ENCODE data around the gene RNF41. TPM values are rescaled to one million over a fixed set of nuclear protein-coding genes. Genes with fewer than 3 reads are reported as not detected.

RNF41 gene
- polyA plus RNA-seq, 1 of the 3 experiments (the other 2 are of a cell fraction) = 127 TPM

DNA sequence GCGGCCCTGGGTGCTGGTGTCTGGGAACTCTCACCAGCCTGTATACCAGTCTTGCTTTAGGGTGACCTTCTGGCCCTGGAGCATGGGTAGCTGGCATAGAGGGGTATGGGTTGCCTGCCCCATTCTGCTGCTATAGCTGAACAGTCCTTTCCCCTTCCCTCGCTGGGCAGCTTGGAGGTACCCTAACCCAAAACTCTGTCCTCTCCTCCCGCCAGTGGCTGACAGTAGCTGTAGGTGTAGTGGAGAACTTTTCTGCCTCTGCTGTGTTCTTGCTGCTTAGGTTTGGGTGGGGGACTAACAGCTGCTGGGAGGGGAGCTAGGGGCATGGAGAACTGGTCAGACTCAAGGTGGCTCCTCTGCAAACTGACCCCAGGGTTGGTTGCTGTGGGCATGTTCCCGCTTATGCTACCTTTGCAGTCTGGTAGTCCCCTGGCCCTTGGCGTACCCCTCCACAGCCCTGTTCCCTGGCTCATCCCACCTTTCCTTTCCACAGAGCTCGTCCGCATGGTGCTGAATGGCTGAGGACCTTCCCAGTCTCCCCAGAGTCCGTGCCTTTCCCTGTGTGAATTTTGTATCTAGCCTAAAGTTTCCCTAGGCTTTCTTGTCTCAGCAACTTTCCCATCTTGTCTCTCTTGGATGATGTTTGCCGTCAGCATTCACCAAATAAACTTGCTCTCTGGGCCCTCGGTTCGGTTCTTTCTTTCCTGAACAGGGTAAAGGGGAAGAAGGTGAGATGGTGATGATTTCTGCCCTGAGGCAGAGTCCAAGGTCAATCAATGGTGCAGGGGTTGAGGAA lies 60.6 kb downstream of the RNF41 start:
- Histone ChIP-seq H3K36me3 (replicated peaks in 1 of 2; ENCODE audit: control insufficient read depth in 1 of 2, insufficient read depth in 2 of 2, low read length in 1 of 2) (peaks cover 52 to 54% of the 10 kb centered on the region in 2 experiments), H3F3A (replicated peaks; ENCODE audit: insufficient read depth) (peaks cover 66% of the 10 kb centered on the region), H4K20me1 (ENCODE audit: insufficient read depth) (peaks cover 42% of the 10 kb centered on the region), H3K9me3 (no peaks in the 10 kb centered on the region), H3K9me2 (no peaks in the 10 kb centered on the region), H3K4me3 (ENCODE audit: low read depth in 2 of 2, low read length in 1 of 2) (peak overlapping the region; percentile 82 to 87), H3K4me1 (ENCODE audit: control insufficient read depth in 1 of 2, insufficient read depth in 2 of 2, low read depth in 1 of 2, low read length in 1 of 2) (peaks cover 23 to 28% of the 10 kb centered on the region in 2 experiments; a peak in 3 of 4 replicates), H3K4me2 (peak overlapping the region; percentile 97), H3K9ac (peak overlapping the region; percentile 94), H3K27me3 (ENCODE audit: insufficient read depth) (no peaks in the 10 kb centered on the region), H2AFZ (ENCODE audit: low read depth) (no peak overlapping the region), H3K79me2 (ENCODE audit: insufficient read depth) (peaks cover 53% of the 10 kb centered on the region), H3K27ac (ENCODE audit: low read depth in 2 of 2, low read length in 1 of 2) (peak overlapping the region; percentile 1 to 82; a peak in 3 of 4 replicates)
- DNase-seq = no peak
- TF ChIP-seq, protein P1, sequence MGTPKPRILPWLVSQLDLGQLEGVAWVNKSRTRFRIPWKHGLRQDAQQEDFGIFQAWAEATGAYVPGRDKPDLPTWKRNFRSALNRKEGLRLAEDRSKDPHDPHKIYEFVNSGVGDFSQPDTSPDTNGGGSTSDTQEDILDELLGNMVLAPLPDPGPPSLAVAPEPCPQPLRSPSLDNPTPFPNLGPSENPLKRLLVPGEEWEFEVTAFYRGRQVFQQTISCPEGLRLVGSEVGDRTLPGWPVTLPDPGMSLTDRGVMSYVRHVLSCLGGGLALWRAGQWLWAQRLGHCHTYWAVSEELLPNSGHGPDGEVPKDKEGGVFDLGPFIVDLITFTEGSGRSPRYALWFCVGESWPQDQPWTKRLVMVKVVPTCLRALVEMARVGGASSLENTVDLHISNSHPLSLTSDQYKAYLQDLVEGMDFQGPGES (IDR thresholded peaks at IDR 0.05; ENCODE audit: low read depth, low read length) = no peak
- TF ChIP-seq GABPA (IDR thresholded peaks at IDR 0.05; ENCODE audit: low read depth) = no peak
- no peak for TF ChIP-seq MEF2A (IDR thresholded peaks at IDR 0.05; ENCODE audit: borderline replicate concordance, low read depth)
- POLR2A ChIA-PET = interaction anchor here (0.6 to 2.1 kb wide), 7 partner anchors 9 to 103 kb away, joined by 3 to 12 read pairs (median 3); partner anchors contain the start of genes ESYT1 and ZC3H10
- WGBS (ENCODE audit: low lambda C conversion rate) = 98% methylated on average over 11 of the region's 11 CpGs
- CTCF ChIA-PET = interaction anchor here (0.8 to 7.8 kb wide), 11 partner anchors 9 to 97 kb away, joined by 3 to 60 read pairs (median 3); partner anchors contain the start of genes ANKRD52, ESYT1, MYL6B and RNF41

DNA sequence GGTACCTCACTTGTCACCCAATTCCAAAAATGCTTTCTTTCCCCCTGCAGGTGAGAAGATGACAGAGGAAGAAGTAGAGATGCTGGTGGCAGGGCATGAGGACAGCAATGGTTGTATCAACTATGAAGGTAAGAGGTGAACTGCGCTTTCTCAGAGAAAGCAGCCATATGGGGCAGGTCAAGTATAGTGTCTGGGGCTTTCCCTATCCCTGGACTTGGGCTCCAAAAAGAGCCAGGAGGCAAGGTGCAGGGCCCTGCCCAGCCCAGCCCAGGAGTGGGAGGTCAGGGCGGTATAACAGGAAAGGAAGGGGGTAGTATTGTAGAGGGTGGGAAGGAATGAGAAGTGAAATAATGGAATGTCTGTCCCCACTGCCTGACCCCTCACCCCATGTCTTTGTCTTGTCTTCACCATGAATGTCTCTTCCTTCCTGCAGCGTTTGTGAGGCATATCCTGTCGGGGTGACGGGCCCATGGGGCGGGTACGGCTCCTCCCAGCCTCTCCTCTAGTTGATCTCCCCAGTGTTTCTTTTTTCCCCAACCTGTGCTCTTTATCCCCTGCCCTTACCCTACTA lies 61.4 kb downstream of the RNF41 start:
- no peak for TF ChIP-seq MXI1 (IDR thresholded peaks at IDR 0.05; ENCODE audit: low read depth, low read length)
- Histone ChIP-seq H4K20me1 (ENCODE audit: insufficient read depth) (peaks cover 42% of the 10 kb centered on the region), H3K27ac (ENCODE audit: low read depth in 2 of 2, low read length in 1 of 2) (peak overlapping the region; percentile 8 to 82; a peak in 3 of 4 replicates), H2AFZ (ENCODE audit: low read depth) (no peak overlapping the region), H3K9ac (peak overlapping the region; percentile 94), H3K4me3 (ENCODE audit: low read depth in 2 of 2, low read length in 1 of 2) (peak overlapping the region; percentile 82 to 87), H3K9me2 (no peaks in the 10 kb centered on the region), H3K36me3 (replicated peaks in 1 of 2; ENCODE audit: control insufficient read depth in 1 of 2, insufficient read depth in 2 of 2, low read length in 1 of 2) (peaks cover 51 to 54% of the 10 kb centered on the region in 2 experiments), H3K9me3 (no peaks in the 10 kb centered on the region), H3F3A (replicated peaks; ENCODE audit: insufficient read depth) (peaks cover 60% of the 10 kb centered on the region), H3K79me2 (ENCODE audit: insufficient read depth) (peaks cover 53% of the 10 kb centered on the region), H3K4me2 (peak overlapping the region; percentile 97), H3K27me3 (ENCODE audit: insufficient read depth) (no peaks in the 10 kb centered on the region), H3K4me1 (ENCODE audit: control insufficient read depth in 1 of 2, insufficient read depth in 2 of 2, low read depth in 1 of 2, low read length in 1 of 2) (peaks cover 23 to 28% of the 10 kb centered on the region in 2 experiments; a peak in 3 of 4 replicates)
- POLR2A ChIA-PET = interaction anchor here (0.6 to 2.5 kb wide), 4 partner anchors 16 to 104 kb away, joined by 3 to 19 read pairs (median 8); partner anchors contain the start of gene ESYT1
- CTCF ChIA-PET = interaction anchor here (1.3 to 7.8 kb wide), 6 partner anchors 9 to 34 kb away, joined by 3 to 60 read pairs (median 8); partner anchors contain the start of genes ESYT1 and SMARCC2
- DNase-seq = no peak
- WGBS (ENCODE audit: low lambda C conversion rate) = 80% methylated on average over 6 of the region's 7 CpGs
